AG04450 (cell line): ENCODE measurements around the gene TMEM273. TPM values are rescaled to one million over a fixed set of nuclear protein-coding genes. Genes with fewer than 3 reads are reported as not detected.

Experiments
- CTCF ChIA-PET: fragments of 300-600, 350-600 bp; formaldehyde crosslinking; extraction: SDS; loops from one replicate; lab custom pipeline; 2022; ENCODE audit warnings: antibody characterized with exemption, inconsistent platforms; lab: Charles Lee
- POLR2A ChIA-PET: fragments of 350-600 bp; formaldehyde crosslinking; extraction: SDS; loops from one replicate; lab custom pipeline; 2021; ENCODE audit warnings: antibody characterized with exemption, inconsistent platforms; lab: Yijun Ruan, JAX
- DNase-seq: peaks from one replicate; pipeline ENCODE4 v3.0.0-alpha.2; 2011; ENCODE audit warnings: low read depth, low spot score
- H3K27ac ChIP-seq: one replicate; pipeline ENCODE4 v1.5.1; 2012; ENCODE audit warnings: low read depth, low read length, control low read depth
- H3K27me3 ChIP-seq: one replicate; pipeline ENCODE4 v1.6.0; 2012; ENCODE audit warnings: low read length; ENCODE audit not compliant: control insufficient read depth, insufficient read depth
- H3K4me3 ChIP-seq: 2 replicates; pipeline ENCODE4 v1.5.1; 2011; ENCODE audit warnings: mild to moderate bottlenecking, low read depth, low read length, control low read depth
- H3K9me3 ChIP-seq: 2 replicates; pipeline ENCODE4 v1.5.1; 2012; ENCODE audit warnings: low read length; ENCODE audit not compliant: control insufficient read depth, insufficient read depth
- polyA plus RNA-seq: library from polyadenylated mRNA; depleted of rRNA; stranded (reverse); fragments of >200 nt; gene quantifications from 2 replicates; pipeline ENCODE4 v1.2.3, GENCODE V29; 2011
- TF ChIP-seq, protein P1 (sequence below): IDR thresholded peaks from 2 replicates; pipeline ENCODE4 v1.5.1; 2011; ENCODE audit warnings: low read depth, low read length, control low read depth, inconsistent platforms

TMEM273 gene
- polyA plus RNA-seq, 1 experiment = not detected

DNA sequence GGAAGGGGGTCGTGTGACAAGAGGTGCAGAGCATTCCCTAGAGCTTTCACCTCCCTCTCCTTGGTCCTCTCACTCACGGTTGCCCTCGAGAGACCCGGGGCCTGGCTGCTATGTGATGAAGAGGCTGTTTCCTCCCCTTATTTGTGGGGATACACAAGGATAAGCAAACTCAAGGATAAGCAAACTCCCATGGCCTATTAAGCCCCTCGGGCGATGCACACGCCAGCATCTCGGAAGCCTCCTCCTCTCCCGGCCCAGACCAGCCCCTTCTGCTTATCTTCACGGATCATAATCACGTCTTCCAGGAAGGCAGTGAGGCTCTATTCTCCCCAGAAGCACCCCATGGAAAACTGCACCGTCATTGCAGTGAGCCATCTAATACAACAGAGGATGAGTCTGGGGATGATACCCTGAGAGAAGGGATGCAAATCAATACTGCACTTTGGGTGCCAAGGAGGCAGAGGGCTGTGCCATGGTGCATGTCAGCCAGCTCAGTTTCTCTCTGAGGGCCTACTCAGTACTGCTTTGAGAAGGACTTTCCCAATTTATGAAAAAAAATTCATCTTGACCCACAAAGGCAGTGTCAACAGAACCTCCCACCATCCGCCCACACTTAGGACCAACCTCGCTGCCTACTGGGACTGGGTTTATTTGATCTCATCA is 22.2 kb downstream of the TMEM273 start:
- POLR2A ChIA-PET = no interaction called here
- no peak for DNase-seq
- Histone ChIP-seq H3K27me3 (no peaks in the 10 kb centered on the region), H3K4me3 (no peak overlapping the region), H3K9me3 (no peaks in the 10 kb centered on the region; the same call in 1 of the 2 replicates), H3K27ac (no peak overlapping the region)
- TF ChIP-seq, protein P1, sequence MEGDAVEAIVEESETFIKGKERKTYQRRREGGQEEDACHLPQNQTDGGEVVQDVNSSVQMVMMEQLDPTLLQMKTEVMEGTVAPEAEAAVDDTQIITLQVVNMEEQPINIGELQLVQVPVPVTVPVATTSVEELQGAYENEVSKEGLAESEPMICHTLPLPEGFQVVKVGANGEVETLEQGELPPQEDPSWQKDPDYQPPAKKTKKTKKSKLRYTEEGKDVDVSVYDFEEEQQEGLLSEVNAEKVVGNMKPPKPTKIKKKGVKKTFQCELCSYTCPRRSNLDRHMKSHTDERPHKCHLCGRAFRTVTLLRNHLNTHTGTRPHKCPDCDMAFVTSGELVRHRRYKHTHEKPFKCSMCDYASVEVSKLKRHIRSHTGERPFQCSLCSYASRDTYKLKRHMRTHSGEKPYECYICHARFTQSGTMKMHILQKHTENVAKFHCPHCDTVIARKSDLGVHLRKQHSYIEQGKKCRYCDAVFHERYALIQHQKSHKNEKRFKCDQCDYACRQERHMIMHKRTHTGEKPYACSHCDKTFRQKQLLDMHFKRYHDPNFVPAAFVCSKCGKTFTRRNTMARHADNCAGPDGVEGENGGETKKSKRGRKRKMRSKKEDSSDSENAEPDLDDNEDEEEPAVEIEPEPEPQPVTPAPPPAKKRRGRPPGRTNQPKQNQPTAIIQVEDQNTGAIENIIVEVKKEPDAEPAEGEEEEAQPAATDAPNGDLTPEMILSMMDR = no peak
- CTCF ChIA-PET = no interaction called here

DNA sequence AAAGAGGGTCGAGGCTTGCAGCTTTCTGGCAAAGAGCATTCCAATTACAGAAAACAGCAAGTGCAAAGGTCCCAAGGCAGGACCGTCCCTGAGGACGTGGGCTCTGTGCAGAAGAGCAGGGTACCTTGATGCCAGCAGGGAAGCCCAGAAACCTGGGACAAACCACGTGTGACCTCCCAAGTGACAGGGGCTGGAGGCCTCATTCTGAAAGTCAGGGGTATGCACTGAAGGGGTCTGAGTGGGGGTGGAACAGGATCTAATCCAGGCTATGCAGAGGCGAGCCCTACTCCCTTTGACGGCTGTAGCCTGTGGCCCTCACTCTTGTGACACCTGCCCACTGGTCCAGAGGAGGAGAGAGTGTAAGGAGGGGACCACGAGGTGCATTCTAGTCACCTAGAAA is 22.9 kb downstream of the TMEM273 start:
- H3K9me3 ChIP-seq = no peaks in the 10 kb centered on the region; the same call in 1 of the 2 replicates
- no peak for DNase-seq
- ChIA-PET POLR2A (no interaction called here), CTCF (interaction anchor here (1.3 to 4.0 kb wide), 4 partner anchors 11 to 150 kb away, joined by 3 to 14 read pairs (median 4); no protein-coding TSS in a partner anchor)
- H3K27me3 ChIP-seq = no peaks in the 10 kb centered on the region
- H3K27ac ChIP-seq = no peak overlapping the region
- TF ChIP-seq, protein P1 = no peak
- no peak overlapping the region for H3K4me3 ChIP-seq

DNA sequence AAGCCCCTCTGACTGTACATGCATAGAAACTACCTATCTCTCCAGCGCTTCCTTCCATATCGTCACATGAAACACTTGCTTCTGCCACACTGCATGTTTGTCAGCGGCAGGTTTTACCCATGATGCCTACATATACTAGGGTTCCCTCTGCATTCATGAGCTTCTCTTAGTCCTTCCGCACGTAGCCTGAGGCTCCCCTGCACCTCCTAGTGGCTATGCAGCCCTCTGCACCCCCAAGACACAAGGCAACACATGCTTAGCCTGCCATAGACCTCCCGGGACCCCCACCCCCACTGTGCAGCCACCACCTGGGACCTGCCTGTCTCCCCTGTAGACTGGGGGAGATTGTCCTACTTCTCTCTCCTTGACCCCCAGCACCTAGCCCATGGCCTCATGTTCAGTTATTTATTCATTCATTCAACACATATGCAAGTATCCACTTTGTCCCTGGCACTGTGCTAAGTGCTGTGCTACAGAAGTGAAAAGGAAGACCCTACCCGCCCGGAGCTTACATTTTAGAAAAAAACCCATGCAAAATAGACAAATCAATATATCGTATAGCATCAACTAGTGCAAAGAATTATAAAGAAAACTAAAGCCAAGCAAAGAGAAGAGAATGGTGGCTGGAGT is 23.5 kb downstream of the TMEM273 start:
- Histone ChIP-seq H3K27me3 (no peaks in the 10 kb centered on the region), H3K4me3 (no peak overlapping the region), H3K9me3 (no peaks in the 10 kb centered on the region; the same call in 1 of the 2 replicates), H3K27ac (no peak overlapping the region)
- no peak for DNase-seq
- TF ChIP-seq, protein P1 = peak; percentile 68
- CTCF ChIA-PET = interaction anchor here (0.6 to 5.8 kb wide), 19 partner anchors 9 to 507 kb away, joined by 3 to 34 read pairs (median 3); no protein-coding TSS in a partner anchor
- POLR2A ChIA-PET = no interaction called here

DNA sequence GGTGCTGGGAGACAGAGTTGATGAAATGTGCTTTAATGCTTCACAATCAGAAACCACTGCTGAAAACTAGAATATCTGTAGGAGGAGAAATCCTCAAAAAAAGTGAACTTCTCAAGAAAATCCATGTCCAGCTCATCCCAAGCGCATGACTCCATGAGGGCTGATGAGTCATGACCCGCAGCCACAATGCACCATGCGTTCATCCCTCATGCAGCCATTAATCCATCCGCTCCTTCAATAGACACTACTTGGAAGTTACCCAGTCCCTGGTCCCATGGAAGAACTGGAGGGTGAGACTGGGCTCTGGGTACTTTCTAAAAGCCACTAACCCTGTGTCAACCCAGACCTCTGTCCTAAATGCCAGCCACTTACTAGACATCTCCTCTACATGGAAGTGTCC is 24.4 kb downstream of the TMEM273 start:
- no peaks in the 10 kb centered on the region; the same call in 1 of the 2 replicates for H3K9me3 ChIP-seq
- TF ChIP-seq, protein P1 = no peak
- H3K4me3 ChIP-seq = no peak overlapping the region
- no peaks in the 10 kb centered on the region for H3K27me3 ChIP-seq
- peak; percentile 67 for DNase-seq
- ChIA-PET POLR2A (no interaction called here), CTCF (interaction anchor here (1.0 to 5.8 kb wide), 9 partner anchors 10 to 506 kb away, joined by 3 to 34 read pairs (median 3); no protein-coding TSS in a partner anchor)
- H3K27ac ChIP-seq = peak overlapping the region; percentile 84
